ENCODE data around the gene GAMT. TPM values are rescaled to one million over a fixed set of nuclear protein-coding genes. Genes with fewer than 3 reads are reported as not detected.

The GAMT gene
- total and polyA plus RNA-seq, 2 of the 13 experiments (the other 11 are each of a cell fraction or from before 2014, with no cell fraction given) = 115 to 124 TPM

- TF ChIP-seq ZNF24 (IDR thresholded peaks at IDR 0.05) (peak; percentile 97), ZNF530 (CRISPR knock-in tag; IDR thresholded peaks at IDR 0.05; ENCODE audit: low read depth) (0 out of 2 replicates have a peak, but pooled peaks have one; percentile 35), NCOA1 (CRISPR knock-in tag; IDR thresholded peaks at IDR 0.05) (peak; percentile 98), TFAP4 (IDR thresholded peaks at IDR 0.05; ENCODE audit: borderline replicate concordance, low read depth) (peak; percentile 70; the same call in 1 of the 2 replicates), PHF8 (CRISPR knock-in tag; IDR thresholded peaks at IDR 0.05) (peak; percentile 93), MTF2 (CRISPR knock-in tag; IDR thresholded peaks at IDR 0.05; ENCODE audit: borderline replicate concordance) (peak; percentile 98), SIX4 (CRISPR knock-in tag; IDR thresholded peaks at IDR 0.05) (no peak; the same call in 1 of the 2 replicates), PAXIP1 (CRISPR knock-in tag; conservative IDR thresholded peaks at IDR 0.05) (peak; percentile 81), ZNF138 (CRISPR knock-in tag; IDR thresholded peaks at IDR 0.05; ENCODE audit: low read depth) (0 out of 2 replicates have a peak, but pooled peaks have one; percentile 54), NCOR1 (IDR thresholded peaks at IDR 0.05; ENCODE audit: borderline replicate concordance, low read length) (peak; percentile 86; the same call in 1 of the 2 replicates), SIX1 (CRISPR knock-in tag; IDR thresholded peaks at IDR 0.05; ENCODE audit: borderline replicate concordance) (peak; percentile 58; the same call in 1 of the 2 replicates), KAT7 (CRISPR knock-in tag; IDR thresholded peaks at IDR 0.05; ENCODE audit: borderline replicate concordance) (peak; percentile 97), SNAPC2 (CRISPR knock-in tag; IDR thresholded peaks at IDR 0.05) (peak; percentile 94), RFX5 (IDR thresholded peaks at IDR 0.05; ENCODE audit: low read depth, low read length) (no peak; the same call in 1 of the 2 replicates), GFI1 (CRISPR knock-in tag; IDR thresholded peaks at IDR 0.05; ENCODE audit: borderline replicate concordance) (peak; percentile 89), RFXAP (CRISPR knock-in tag; IDR thresholded peaks at IDR 0.05; ENCODE audit: borderline replicate concordance) (peak; percentile 83; the same call in 1 of the 2 replicates), BCL3 (CRISPR knock-in tag; IDR thresholded peaks at IDR 0.05) (peak; percentile 95), TEF (CRISPR knock-in tag; IDR thresholded peaks at IDR 0.05) (no peak; the same call in 1 of the 2 replicates), ELF4 (CRISPR knock-in tag; IDR thresholded peaks at IDR 0.05; ENCODE audit: borderline replicate concordance) (no peak), ZBTB14 (CRISPR knock-in tag; IDR thresholded peaks at IDR 0.05) (peak; percentile 75), ZFP62 (CRISPR knock-in tag; IDR thresholded peaks at IDR 0.05) (no peak), SMARCE1 (IDR thresholded peaks at IDR 0.05; ENCODE audit: borderline replicate concordance) (no peak), MLLT10 (CRISPR knock-in tag; IDR thresholded peaks at IDR 0.05) (no peak)
Measured at GRCh38 chr19:1383312-1384084, 17.8 kb downstream of the GAMT start, which contains the start of gene NDUFS7 (continued).

Measured in HepG2 (cell line).